ENCODE data around the gene NTHL1. TPM values are rescaled to one million over a fixed set of nuclear protein-coding genes. Genes with fewer than 3 reads are reported as not detected.
A peak's percentile ranks its signal among the peaks of the same experiment; 100 is the strongest.

NTHL1 gene
- total and polyA plus RNA-seq, 2 of the 4 experiments (the other 2 are of a cell fraction), result 22.8 to 28.0 TPM

DNA sequence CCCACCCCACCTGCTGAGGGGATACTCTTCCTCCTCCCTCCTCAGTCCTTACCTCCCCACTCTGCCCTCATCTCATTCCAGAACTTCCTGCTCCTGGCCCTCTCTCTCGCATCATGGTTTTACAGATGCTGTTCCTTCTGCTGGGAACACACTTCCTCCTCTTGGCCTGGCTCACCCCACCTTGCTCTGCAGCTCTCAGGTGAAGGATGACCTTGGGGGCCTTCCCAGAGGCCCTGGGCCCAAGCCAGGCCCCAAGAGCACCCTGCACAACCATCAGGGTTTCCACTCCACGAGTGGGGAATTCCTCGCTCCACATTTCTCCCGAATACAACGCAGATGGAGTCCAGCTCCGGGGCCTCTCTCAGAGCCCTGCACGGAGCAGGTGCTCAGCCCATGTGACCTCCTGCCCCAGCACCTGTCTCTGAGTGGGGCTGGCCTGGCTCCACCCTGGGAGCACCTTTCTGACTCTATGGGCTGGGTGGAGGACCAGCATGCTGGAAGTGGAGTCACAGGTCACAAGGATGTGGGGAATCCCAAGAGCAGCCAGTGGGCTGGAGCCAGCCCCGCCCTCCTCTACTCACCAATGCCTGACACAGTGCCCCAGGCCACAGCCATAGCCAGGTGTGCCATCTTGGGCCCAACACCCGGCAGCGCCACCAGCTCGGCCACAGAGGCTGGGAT, 4.5 kb downstream of the NTHL1 start:
- Histone ChIP-seq H3K4ac (ENCODE audit: low read depth, low read length) (peak overlapping the region; percentile 40), H3K9me3 (ENCODE audit: control insufficient read depth, insufficient read depth, low read length) (no peaks in the 10 kb centered on the region), H3K18ac (ENCODE audit: low read depth, low read length) (no peak overlapping the region), H3K9me1 (ENCODE audit: insufficient read depth, low read length) (peaks cover 15% of the 10 kb centered on the region), H2BK20ac (ENCODE audit: low read depth, low read length) (no peak overlapping the region), H3K14ac (replicated peaks; ENCODE audit: low read depth, low read length) (no peak overlapping the region), H2AFZ (replicated peaks; ENCODE audit: low read length, poor library complexity) (no peak overlapping the region), H3K36me3 (ENCODE audit: control insufficient read depth, insufficient read depth, low read length) (peaks cover 14% of the 10 kb centered on the region; the same call in 1 of the 2 replicates), H3K27ac (ENCODE audit: insufficient read depth, low read length) (no peak overlapping the region), H4K91ac (ENCODE audit: insufficient read depth, low read depth, low read length) (no peak overlapping the region), H3K79me1 (ENCODE audit: low read depth in 1 of 2, low read length in 2 of 2) (peaks cover 16 to 43% of the 10 kb centered on the region in 2 experiments; a peak in 3 of 4 replicates), H3K27me3 (ENCODE audit: control insufficient read depth, insufficient read depth, low read length) (no peaks in the 10 kb centered on the region), H3K4me3 (ENCODE audit: insufficient read depth, low read depth, low read length) (no peak overlapping the region), H3K9ac (ENCODE audit: low read depth, low read length) (no peak overlapping the region), H2BK15ac (ENCODE audit: low read depth, low read length) (no peak overlapping the region), H3K4me1 (ENCODE audit: control insufficient read depth, insufficient read depth, low read length) (peaks cover 36% of the 10 kb centered on the region), H4K8ac (ENCODE audit: low read depth in 2 of 2, low read length in 2 of 2) (no peak overlapping the region), H2AK9ac (replicated peaks; ENCODE audit: low read depth, low read length, poor library complexity) (peak overlapping the region; percentile 50), H3K23ac (ENCODE audit: low read depth, low read length) (no peak overlapping the region), H2BK120ac (ENCODE audit: low read depth, low read length) (no peak overlapping the region), H3K4me2 (ENCODE audit: low read depth, low read length) (no peak overlapping the region), H2AK5ac (ENCODE audit: low read depth, low read length) (0 out of 2 replicates have a peak overlapping the region, but pooled peaks have one; percentile 21), H2BK5ac (ENCODE audit: low read depth, low read length, poor library complexity, severe bottlenecking) (no peak overlapping the region), H3K56ac (ENCODE audit: extremely low read depth, insufficient read depth, low read length) (no peak overlapping the region), H4K20me1 (ENCODE audit: insufficient read depth, low read length) (no peaks in the 10 kb centered on the region; the same call in 1 of the 2 replicates), H4K5ac (ENCODE audit: low read depth, low read length) (no peak overlapping the region)
- ChIA-PET CTCF (no interaction called here), POLR2A (ENCODE audit: unreplicated experiment) (no interaction called here)
- dilution Hi-C loops (cut with HindIII; ENCODE audit: low sequenced_read_pairs, unreplicated experiment), result no loop called here
- WGBS, 2 experiments (ENCODE audit: extremely low coverage in 2 of 2, insufficient read length in 1 of 2), result 100% methylated on average over 4 of the region's 11 CpGs; no CpG with 5 or more reads in 1 of the 2 experiments
- in situ Hi-C loops (cut with MboI; ENCODE audit: low sequenced_read_pairs), result no loop called here
- intact Hi-C loops (cut with micrococcal nuclease), result no loop called here
- TF ChIP-seq, protein P1, sequence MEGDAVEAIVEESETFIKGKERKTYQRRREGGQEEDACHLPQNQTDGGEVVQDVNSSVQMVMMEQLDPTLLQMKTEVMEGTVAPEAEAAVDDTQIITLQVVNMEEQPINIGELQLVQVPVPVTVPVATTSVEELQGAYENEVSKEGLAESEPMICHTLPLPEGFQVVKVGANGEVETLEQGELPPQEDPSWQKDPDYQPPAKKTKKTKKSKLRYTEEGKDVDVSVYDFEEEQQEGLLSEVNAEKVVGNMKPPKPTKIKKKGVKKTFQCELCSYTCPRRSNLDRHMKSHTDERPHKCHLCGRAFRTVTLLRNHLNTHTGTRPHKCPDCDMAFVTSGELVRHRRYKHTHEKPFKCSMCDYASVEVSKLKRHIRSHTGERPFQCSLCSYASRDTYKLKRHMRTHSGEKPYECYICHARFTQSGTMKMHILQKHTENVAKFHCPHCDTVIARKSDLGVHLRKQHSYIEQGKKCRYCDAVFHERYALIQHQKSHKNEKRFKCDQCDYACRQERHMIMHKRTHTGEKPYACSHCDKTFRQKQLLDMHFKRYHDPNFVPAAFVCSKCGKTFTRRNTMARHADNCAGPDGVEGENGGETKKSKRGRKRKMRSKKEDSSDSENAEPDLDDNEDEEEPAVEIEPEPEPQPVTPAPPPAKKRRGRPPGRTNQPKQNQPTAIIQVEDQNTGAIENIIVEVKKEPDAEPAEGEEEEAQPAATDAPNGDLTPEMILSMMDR (conservative IDR thresholded peaks at IDR 0.05; ENCODE audit: low read depth, low read length), result no peak
- TF ChIP-seq POLR2A (IDR thresholded peaks at IDR 0.05; ENCODE audit: low read depth, low read length), result no peak
- no peak for TF ChIP-seq MAZ (IDR thresholded peaks at IDR 0.05; ENCODE audit: borderline replicate concordance, low read depth, low read length)
- TF ChIP-seq FOS (IDR thresholded peaks at IDR 0.05; ENCODE audit: low read depth, low read length), result no peak
- TF ChIP-seq CEBPB (IDR thresholded peaks at IDR 0.05; ENCODE audit: low read depth, low read length), result no peak
- TF ChIP-seq, protein P2, sequence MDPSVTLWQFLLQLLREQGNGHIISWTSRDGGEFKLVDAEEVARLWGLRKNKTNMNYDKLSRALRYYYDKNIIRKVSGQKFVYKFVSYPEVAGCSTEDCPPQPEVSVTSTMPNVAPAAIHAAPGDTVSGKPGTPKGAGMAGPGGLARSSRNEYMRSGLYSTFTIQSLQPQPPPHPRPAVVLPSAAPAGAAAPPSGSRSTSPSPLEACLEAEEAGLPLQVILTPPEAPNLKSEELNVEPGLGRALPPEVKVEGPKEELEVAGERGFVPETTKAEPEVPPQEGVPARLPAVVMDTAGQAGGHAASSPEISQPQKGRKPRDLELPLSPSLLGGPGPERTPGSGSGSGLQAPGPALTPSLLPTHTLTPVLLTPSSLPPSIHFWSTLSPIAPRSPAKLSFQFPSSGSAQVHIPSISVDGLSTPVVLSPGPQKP (IDR thresholded peaks at IDR 0.05; ENCODE audit: borderline replicate concordance, low read depth, low read length), result no peak
- TF ChIP-seq MXI1 (IDR thresholded peaks at IDR 0.05; ENCODE audit: borderline replicate concordance, low read depth, low read length), result no peak
- TF ChIP-seq, protein P3, sequence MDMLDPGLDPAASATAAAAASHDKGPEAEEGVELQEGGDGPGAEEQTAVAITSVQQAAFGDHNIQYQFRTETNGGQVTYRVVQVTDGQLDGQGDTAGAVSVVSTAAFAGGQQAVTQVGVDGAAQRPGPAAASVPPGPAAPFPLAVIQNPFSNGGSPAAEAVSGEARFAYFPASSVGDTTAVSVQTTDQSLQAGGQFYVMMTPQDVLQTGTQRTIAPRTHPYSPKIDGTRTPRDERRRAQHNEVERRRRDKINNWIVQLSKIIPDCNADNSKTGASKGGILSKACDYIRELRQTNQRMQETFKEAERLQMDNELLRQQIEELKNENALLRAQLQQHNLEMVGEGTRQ (IDR thresholded peaks at IDR 0.05; ENCODE audit: low read depth, low read length), result no peak
- no peak for TF ChIP-seq SMC3 (IDR thresholded peaks at IDR 0.05; ENCODE audit: low read depth, low read length)
- no peak for TF ChIP-seq RCOR1 (IDR thresholded peaks at IDR 0.05; ENCODE audit: insufficient replicate concordance, low read length)
- TF ChIP-seq RFX5 (IDR thresholded peaks at IDR 0.05; ENCODE audit: low read depth, low read length), result no peak
- no peak for TF ChIP-seq BHLHE40 (IDR thresholded peaks at IDR 0.05; ENCODE audit: low read depth, low read length)
- no peak for TF ChIP-seq NFE2L2 (IDR thresholded peaks at IDR 0.05; ENCODE audit: low read depth, low read length)
- no peak for TF ChIP-seq CHD1 (IDR thresholded peaks at IDR 0.05; ENCODE audit: low read depth, low read length)
- TF ChIP-seq RAD21 (IDR thresholded peaks at IDR 0.05; ENCODE audit: low read length), result no peak
- no TSS peak for BruUV-seq (replicated peaks)
- no peak for DNase-seq
- no peak for ATAC-seq (ENCODE audit: low read depth)
